Endothelial cell of umbilical vein (primary cell): Measurements from ENCODE around the gene PLEKHO1. TPM values are rescaled to one million over a fixed set of nuclear protein-coding genes. Genes with fewer than 3 reads are reported as not detected.

Experiments
- BruUV-seq: library from RNA; stranded (reverse); fragments of 400-500 nt; replicated peaks from 2 replicates; lab custom pipeline; 2021; lab: Mats Ljungman, UMichigan
- CTCF ChIA-PET: fragments of 300-600, 350-600 bp; sonication (Branson Sonifier 250); formaldehyde crosslinking; loops from one replicate; lab custom pipeline; 2021; ENCODE audit warnings: antibody characterized with exemption, inconsistent platforms; lab: Charles Lee
- POLR2A ChIA-PET: fragments of 300-600, 350-600 bp; sonication (Branson Sonifier 250); formaldehyde crosslinking; loops from one replicate; lab custom pipeline; 2021; ENCODE audit warnings: antibody characterized with exemption, inconsistent platforms; lab: Charles Lee
- DNase-seq: peaks from one replicate; pipeline ENCODE4 v3.0.0-alpha.2; 2011; ENCODE audit warnings: low read depth, low spot score
- FAIRE-seq: peaks from 2 replicates; lab custom pipeline; 2011; peaks lifted over from hg19 to GRCh38; lab: Jason Lieb, UNC
- H2AFZ ChIP-seq: 2 replicates; pipeline ENCODE4 v1.6.0; 2012; ENCODE audit warnings: low read depth, low read length, control low read depth, inconsistent platforms
- H3K27ac ChIP-seq: 2 replicates; pipeline ENCODE4 v1.5.1; 2011; ENCODE audit warnings: low read depth, mild to moderate bottlenecking, control low read depth, low read length, moderate library complexity; ENCODE audit not compliant: insufficient read depth
- H3K27me3 ChIP-seq, 2 experiments: 2 replicates each; pipeline versions ENCODE4 v1.6.0 to v1.6.1; 2011; ENCODE audit warnings: low read length in 2 of 2, mixed read lengths in 1 of 2; ENCODE audit not compliant: control insufficient read depth in 2 of 2, insufficient read depth in 2 of 2
- H3K36me3 ChIP-seq, 2 experiments: 2 replicates in 1 of 2; 3 replicates in 1 of 2; pipeline ENCODE4 v1.5.1; 2011; ENCODE audit warnings: low read length in 2 of 2, mild to moderate bottlenecking in 1 of 2, moderate library complexity in 1 of 2; ENCODE audit not compliant: control insufficient read depth in 2 of 2, insufficient read depth in 2 of 2; ENCODE audit errors: extremely low read depth in 1 of 2
- H3K4me1 ChIP-seq: 3 replicates; pipeline ENCODE4 v1.5.1; 2011; ENCODE audit warnings: mild to moderate bottlenecking, low read length; ENCODE audit not compliant: control insufficient read depth, insufficient read depth; ENCODE audit errors: extremely low read depth
- H3K4me2 ChIP-seq: 2 replicates; pipeline ENCODE4 v1.6.1; 2011; ENCODE audit warnings: low read length, control low read depth, mixed read lengths; ENCODE audit not compliant: insufficient read depth
- H3K4me3 ChIP-seq, 3 experiments: fragments of 200-600 bp in 1 of 3; sonication (generic), shearing (Covaris generic) in 1 of 3; replicated peaks in 1 of 3; 2 replicates each; pipeline ENCODE4 v1.5.1; 2011 to 2016; ENCODE audit warnings: control low read depth in 3 of 3, low read length in 3 of 3, mild to moderate bottlenecking in 2 of 3, inconsistent platforms in 1 of 3, low read depth in 1 of 3, moderate library complexity in 1 of 3; ENCODE audit not compliant: insufficient read depth in 1 of 3
- H3K79me2 ChIP-seq: 2 replicates; pipeline ENCODE4 v1.6.0; 2012; ENCODE audit warnings: low read length, inconsistent platforms; ENCODE audit not compliant: control insufficient read depth, insufficient read depth
- H3K9ac ChIP-seq: replicated peaks from 2 replicates; pipeline ENCODE3; 2011; ENCODE audit warnings: low read length, control low read depth; ENCODE audit not compliant: insufficient read depth; ENCODE audit errors: extremely low read depth
- H3K9me1 ChIP-seq: replicated peaks from 3 replicates; pipeline ENCODE4 v1.6.0; 2011; ENCODE audit warnings: mild to moderate bottlenecking, low read length; ENCODE audit not compliant: control insufficient read depth, insufficient read depth; ENCODE audit errors: extremely low read depth
- H3K9me3 ChIP-seq: replicated peaks from 2 replicates; pipeline ENCODE4 v1.5.1; 2012; ENCODE audit warnings: low read length, inconsistent platforms; ENCODE audit not compliant: control insufficient read depth, insufficient read depth
- H4K20me1 ChIP-seq: replicated peaks from 2 replicates; pipeline ENCODE3; 2011; ENCODE audit warnings: mild to moderate bottlenecking, low read length; ENCODE audit not compliant: control insufficient read depth, insufficient read depth; ENCODE audit errors: extremely low read depth
- CTCF ChIP-seq, 2 donors: IDR thresholded peaks; 1 replicate in 1 of 2; 2 replicates in 1 of 2; pipeline ENCODE4 v1.5.1; 2011; ENCODE audit warnings: low read length in 2 of 2, mild to moderate bottlenecking in 2 of 2, moderate library complexity in 2 of 2, control low read depth in 1 of 2, inconsistent platforms in 1 of 2, low read depth in 1 of 2; ENCODE audit not compliant: insufficient read depth in 1 of 2; ENCODE audit errors: extremely low read depth in 1 of 2
- EZH2 ChIP-seq: IDR thresholded peaks from 2 replicates; pipeline ENCODE4 v1.6.1; 2012; ENCODE audit warnings: borderline replicate concordance, low read depth, mild to moderate bottlenecking, moderate library complexity, low read length, inconsistent platforms; ENCODE audit not compliant: severe bottlenecking
- GATA2 ChIP-seq: IDR thresholded peaks from 2 replicates; pipeline ENCODE4 v1.7.0; 2011; ENCODE audit warnings: low read depth, mild to moderate bottlenecking, moderate library complexity, mixed read lengths, low read length; ENCODE audit not compliant: insufficient read length, insufficient read depth
- JUN ChIP-seq: IDR thresholded peaks from 2 replicates; pipeline ENCODE4 v1.6.1; 2011; ENCODE audit warnings: borderline replicate concordance, low read depth; ENCODE audit not compliant: insufficient read length, insufficient read depth
- MAX ChIP-seq: IDR thresholded peaks from 2 replicates; pipeline ENCODE4 v1.6.1; 2011; ENCODE audit not compliant: insufficient read depth, insufficient read length
- MYC ChIP-seq: IDR thresholded peaks from one replicate; pipeline ENCODE4 v1.6.1; 2011; ENCODE audit warnings: mild to moderate bottlenecking, low read depth, low read length
- POLR2A ChIP-seq: IDR thresholded peaks from 2 replicates; pipeline ENCODE4 v1.6.1; 2012; ENCODE audit warnings: low read depth, mild to moderate bottlenecking, control low read depth, low read length
- POLR2AphosphoS5 ChIP-seq: IDR thresholded peaks from 2 replicates; pipeline ENCODE4 v1.6.1; 2012; ENCODE audit warnings: low read depth, mild to moderate bottlenecking, control low read depth, low read length, moderate library complexity; ENCODE audit not compliant: insufficient read depth
- dilution Hi-C: fragments of 300-500 bp; cut with MboI; formaldehyde crosslinking; loops from one replicate; pipeline ENCODE4 v1.15.0; 2019; ENCODE audit warnings: low sequenced_read_pairs; ENCODE audit not compliant: extremely low pct_ligation_motif_present
- intact Hi-C: fragments of 100-400 bp; cut with micrococcal nuclease; formaldehyde crosslinking; loops from one replicate; pipeline ENCODE4 v1.10.0; 2022
- polyA plus RNA-seq, 4 experiments: library from polyadenylated mRNA; depleted of rRNA in 3 of 4; stranded (reverse) in 3 of 4; unstranded in 1 of 4; fragments of >200 nt; gene quantifications; 2 replicates each; pipeline versions ENCODE4 v1.2.1 to v1.2.3, GENCODE V29; 2011 to 2012; ENCODE audit warnings: missing spikeins in 1 of 4
- total RNA-seq: library from RNA; stranded (reverse); gene quantifications from 2 replicates; pipeline ENCODE4 v1.2.3, GENCODE V29; 2021

Gene PLEKHO1
- total and polyA plus RNA-seq, 2 donors (not counting 3 experiments of a cell fraction or from before 2014, with no cell fraction given): 59.8 to 101 TPM

GRCh38 chr1:150179867-150180266, 30.2 kb downstream of the PLEKHO1 start:
- Histone ChIP-seq H3K79me2 (no peaks in the 10 kb centered on the region), H4K20me1 (no peaks in the 10 kb centered on the region), H3K27me3 (no peaks in the 10 kb centered on the region), H3K4me1 (no peaks in the 10 kb centered on the region), H3K27ac (no peak overlapping the region), H3K9ac (no peak overlapping the region), H3K4me3 (no peak overlapping the region), H3K36me3 (no peaks in the 10 kb centered on the region), H3K9me1 (no peaks in the 10 kb centered on the region), H2AFZ (no peak overlapping the region), H3K9me3 (no peaks in the 10 kb centered on the region), H3K4me2 (no peak overlapping the region)
- DNase-seq (no peak), FAIRE-seq (no peak)
- BruUV-seq: no TSS peak
- TF ChIP-seq GATA2 (no peak), CTCF (IDR thresholded peaks at IDR 0.05; ENCODE audit: extremely low read depth in 1 of 2, insufficient read depth in 1 of 2, low read depth in 1 of 2, low read length in 2 of 2) (no peak), EZH2 (no peak), POLR2A (no peak), JUN (no peak), MYC (no peak), MAX (no peak), POLR2AphosphoS5 (no peak)
- ChIA-PET CTCF (interaction anchor here (3.0 kb wide), 1 partner anchor 11 kb away, joined by 12 read pairs; no protein-coding TSS in a partner anchor), POLR2A (no interaction called here)
- dilution Hi-C loops (no loop called here), intact Hi-C loops (no loop called here)
